Thoracic aorta (tissue), 2 donors: ENCODE data around the gene ROGDI. TPM values are rescaled to one million over a fixed set of nuclear protein-coding genes. Genes with fewer than 3 reads are reported as not detected.

Experiments
- ATAC-seq: fragments of 150-250 bp; one replicate; pipeline ENCODE4 v1.8.0; 2017; ENCODE audit warnings: low read depth; ENCODE audit not compliant: insufficient number of reproducible peaks, low FRiP score
- DNase-seq: peaks from one replicate; pipeline ENCODE4 v3.0.0-alpha.2; 2020; ENCODE audit warnings: low spot score
- H3K27ac ChIP-seq, 2 donors: fragments of 200-600 bp; sonication (generic); 1 replicate in 1 of 2; 2 replicates in 1 of 2; pipeline ENCODE4 v1.5.1; 2016; ENCODE audit warnings: mild to moderate bottlenecking in 2 of 2, moderate library complexity in 2 of 2
- H3K27me3 ChIP-seq: fragments of 200-600 bp; sonication (generic); replicated peaks from 2 replicates; pipeline ENCODE4 v1.6.0; 2016; ENCODE audit warnings: mild to moderate bottlenecking; ENCODE audit not compliant: insufficient read depth
- H3K36me3 ChIP-seq: fragments of 200-600 bp; sonication (generic); one replicate; pipeline ENCODE4 v1.5.1; 2016
- H3K4me1 ChIP-seq, 2 donors: fragments of 200-600 bp; sonication (generic); 1 replicate in 1 of 2; 2 replicates in 1 of 2; pipeline versions ENCODE4 v1.5.1 to v1.6.0; 2016; ENCODE audit warnings: low read depth in 2 of 2, mild to moderate bottlenecking in 1 of 2; ENCODE audit not compliant: control insufficient read depth in 1 of 2
- H3K4me3 ChIP-seq: fragments of 200-600 bp; sonication (generic); 2 replicates; pipeline ENCODE4 v1.5.1; 2016; ENCODE audit warnings: mild to moderate bottlenecking
- H3K9me3 ChIP-seq: fragments of 200-600 bp; sonication (generic); 2 replicates; pipeline ENCODE4 v1.5.1; 2016
- CTCF ChIP-seq: fragments of 200-600 bp; sonication (generic); IDR thresholded peaks from one replicate; pipeline ENCODE4 v1.5.1; 2019; ENCODE audit warnings: antibody characterized with exemption
- total RNA-seq, 2 donors: library from RNA; depleted of rRNA; stranded (reverse); fragments of >200 nt; gene quantifications; one replicate each; pipeline versions ENCODE4 v1.1.0 to v1.2.3, GENCODE V29; 2016

ROGDI gene
- total RNA-seq, 2 donors from 2014 or later = 4.2 to 23.7 TPM

- peaks cover 30 to 45% of the 10 kb centered on the region in 2 donors for H3K4me1 ChIP-seq
- ATAC-seq (no peak), DNase-seq (no peak)
- no peaks in the 10 kb centered on the region for H3K9me3 ChIP-seq
- H3K27me3 ChIP-seq = no peaks in the 10 kb centered on the region
- H3K36me3 ChIP-seq = peaks cover 22% of the 10 kb centered on the region
- peak overlapping the region; percentile 98 for H3K4me3 ChIP-seq
- no peak for TF ChIP-seq CTCF
- peak overlapping the region; percentile 86 to 92 for H3K27ac ChIP-seq
Measured at GRCh38 chr16:4846503-4846900, 44.1 kb upstream of the ROGDI start.

GRCh38 chr16:4840984-4841383 lies 38.6 kb upstream of the ROGDI start:
- Histone ChIP-seq H3K4me3 (no peak overlapping the region), H3K4me1 (peaks cover 8% of the 10 kb centered on the region in 2 donors), H3K36me3 (peaks cover 49% of the 10 kb centered on the region), H3K27me3 (no peaks in the 10 kb centered on the region), H3K9me3 (no peaks in the 10 kb centered on the region), H3K27ac (no peak overlapping the region)
- ATAC-seq (no peak), DNase-seq (no peak)
- no peak for TF ChIP-seq CTCF

- H3K27me3 ChIP-seq = no peaks in the 10 kb centered on the region
- peaks cover 55% of the 10 kb centered on the region for H3K36me3 ChIP-seq
- no peak overlapping the region for H3K27ac ChIP-seq
- ATAC-seq (no peak), DNase-seq (no peak)
- no peak for TF ChIP-seq CTCF
- H3K4me3 ChIP-seq = no peak overlapping the region
- H3K9me3 ChIP-seq = no peaks in the 10 kb centered on the region
- H3K4me1 ChIP-seq = no peaks in the 10 kb centered on the region
Measured at GRCh38 chr16:4839942-4840341, 37.5 kb upstream of the ROGDI start.

- peaks cover 52% of the 10 kb centered on the region for H3K36me3 ChIP-seq
- H3K4me1 ChIP-seq = no peaks in the 10 kb centered on the region
- no peaks in the 10 kb centered on the region for H3K9me3 ChIP-seq
- no peak overlapping the region for H3K4me3 ChIP-seq
- ATAC-seq (no peak), DNase-seq (no peak)
- no peak overlapping the region for H3K27ac ChIP-seq
- TF ChIP-seq CTCF = no peak
- no peaks in the 10 kb centered on the region for H3K27me3 ChIP-seq
Measured at GRCh38 chr16:4837733-4838501, 35.5 kb upstream of the ROGDI start.

- no peak for TF ChIP-seq CTCF
- Histone ChIP-seq H3K9me3 (no peaks in the 10 kb centered on the region), H3K4me1 (no peaks in the 10 kb centered on the region), H3K4me3 (no peak overlapping the region), H3K27me3 (no peaks in the 10 kb centered on the region), H3K27ac (no peak overlapping the region), H3K36me3 (peaks cover 57% of the 10 kb centered on the region)
- ATAC-seq (no peak), DNase-seq (no peak)
Measured at GRCh38 chr16:4836727-4837126, 34.3 kb upstream of the ROGDI start.
